ELF-1 (cell line): Measurements from ENCODE around the gene GAS2L2.
A peak's percentile ranks its signal among the peaks of the same experiment; 100 is the strongest.
"Not testable (repeated sequence)": the region's sequence is repeated elsewhere in the genome, so short reads cannot be mapped to it uniquely, and the experiment has no call there.

Experiments
- DNase-seq: peaks from one replicate; pipeline ENCODE4 v3.0.0-alpha.2; 2016; ENCODE audit warnings: low read depth, low spot score

GAS2L2 gene

GRCh38 chr17:35773679-35774425 is 20.8 kb upstream of the GAS2L2 start:
- no peak for DNase-seq

GRCh38 chr17:35773129-35773528 is 20.1 kb upstream of the GAS2L2 start:
- no peak for DNase-seq

GRCh38 chr17:35769895-35770486 is 17.0 kb upstream of the GAS2L2 start:
- no peak for DNase-seq

- no peak for DNase-seq
Measured at GRCh38 chr17:35768797-35769196, 15.8 kb upstream of the GAS2L2 start.

GRCh38 chr17:35766903-35767510 is 14.0 kb upstream of the GAS2L2 start:
- DNase-seq: no peak

GRCh38 chr17:35766489-35766877 is 13.4 kb upstream of the GAS2L2 start:
- no peak for DNase-seq

GRCh38 chr17:35765756-35766488 is 12.9 kb upstream of the GAS2L2 start:
- DNase-seq: no peak

- DNase-seq: peak; percentile 82
Measured at GRCh38 chr17:35765086-35765710, 12.2 kb upstream of the GAS2L2 start.

GRCh38 chr17:35764123-35764991 is 11.3 kb upstream of the GAS2L2 start:
- DNase-seq: peak; percentile 99

GRCh38 chr17:35763767-35764122 is 10.7 kb upstream of the GAS2L2 start:
- no peak for DNase-seq

GRCh38 chr17:35761601-35762000 is 8.6 kb upstream of the GAS2L2 start:
- DNase-seq: no peak

- no peak for DNase-seq
Measured at GRCh38 chr17:35760587-35760986, 7.5 kb upstream of the GAS2L2 start, which contains the start of gene C17orf50. C17orf50 (plus strand) TSS chr17:35760887; CDS start chr17:35760942, 55 bp downstream.

- no peak for DNase-seq
Measured at GRCh38 chr17:35757243-35757642, 4.2 kb upstream of the GAS2L2 start.

- no peak for DNase-seq
Measured at GRCh38 chr17:35752471-35752870, 568 bp downstream of the GAS2L2 start.

GRCh38 chr17:35751541-35751940 is 1.5 kb downstream of the GAS2L2 start:
- not testable (repeated sequence) for DNase-seq

GRCh38 chr17:35750526-35751395 is 2.3 kb downstream of the GAS2L2 start:
- DNase-seq: no peak

GRCh38 chr17:35749560-35750412 is 3.3 kb downstream of the GAS2L2 start:
- peak; percentile 49 for DNase-seq

GRCh38 chr17:35748979-35749378 is 4.1 kb downstream of the GAS2L2 start:
- no peak for DNase-seq

GRCh38 chr17:35748341-35748841 is 4.6 kb downstream of the GAS2L2 start:
- DNase-seq: no peak
